SJCRH30 (cell line): ENCODE results near the gene MME. TPM values are rescaled to one million over a fixed set of nuclear protein-coding genes. Genes with fewer than 3 reads are reported as not detected.

ENCODE experiments used
- total RNA-seq: library from RNA; depleted of rRNA; stranded (reverse); fragments of >200 nt; shearing (Covaris generic); gene quantifications from 2 replicates; pipeline ENCODE4 v1.2.3, GENCODE V29; 2014; rRNA removed

Gene MME
- total RNA-seq, 1 experiment from 2014 or later, result 71.5 TPM

Other genes with a start within 250 kb of the MME start
- gene STRIT1, start 213.4 kb downstream of the MME start, total RNA-seq, result not detected in 2 replicates